GM21390 (cell line): ENCODE results near the gene HES3.

Experiments
- ATAC-seq: cut with Tn5 transposase; IDR thresholded peaks from one replicate; pipeline ENCODE4 v1.9.1; 2021; ENCODE audit not compliant: unreplicated experiment

The HES3 gene

DNA sequence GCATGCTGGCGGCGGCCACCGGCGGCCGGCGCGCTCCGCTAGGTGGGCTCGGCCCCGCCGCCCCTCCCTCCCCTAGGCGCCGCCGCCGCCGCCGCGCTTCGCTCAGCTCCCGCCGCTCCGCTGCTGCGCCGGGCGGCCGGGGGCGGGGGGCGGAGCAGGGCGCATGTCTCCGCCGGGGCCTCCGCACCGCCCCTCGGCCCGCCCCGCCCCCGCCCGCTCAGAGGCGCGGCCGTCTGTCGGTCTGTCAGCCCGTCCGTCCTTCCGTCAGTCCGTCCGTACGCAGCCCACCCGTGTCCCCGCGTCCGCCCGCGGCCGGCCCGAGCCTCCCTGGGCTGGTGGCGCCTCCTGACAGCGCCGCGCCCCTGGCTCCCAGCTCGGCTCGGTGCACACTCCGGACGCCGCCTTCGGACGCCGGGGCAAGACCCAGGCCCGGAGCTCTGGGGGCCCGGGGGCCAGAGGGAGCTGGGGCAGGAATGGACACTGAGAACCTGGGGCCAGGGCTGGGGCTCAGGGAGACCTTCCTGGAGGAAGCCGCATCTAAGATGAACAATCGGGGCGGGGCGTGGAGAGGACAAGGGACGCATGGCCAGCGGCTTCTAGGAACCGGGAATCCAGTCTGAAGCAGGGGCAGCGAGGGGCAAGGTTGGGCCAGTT lies 17.1 kb downstream of the HES3 start, which contains the start of gene GPR153:
GPR153 (minus strand) TSS at position 138 of the 654 bp plus-strand sequence. CDS start 6,193 bp downstream, outside the sequence.
- no peak for ATAC-seq

GRCh38 chr1:6261615-6261995 lies 17.6 kb downstream of the HES3 start:
- ATAC-seq = no peak

- no peak for ATAC-seq
These were observed 18.8 kb downstream of the HES3 start for GRCh38 chr1:6262555-6263420.

- no peak for ATAC-seq
These were observed 19.7 kb downstream of the HES3 start for GRCh38 chr1:6263716-6264115.

DNA sequence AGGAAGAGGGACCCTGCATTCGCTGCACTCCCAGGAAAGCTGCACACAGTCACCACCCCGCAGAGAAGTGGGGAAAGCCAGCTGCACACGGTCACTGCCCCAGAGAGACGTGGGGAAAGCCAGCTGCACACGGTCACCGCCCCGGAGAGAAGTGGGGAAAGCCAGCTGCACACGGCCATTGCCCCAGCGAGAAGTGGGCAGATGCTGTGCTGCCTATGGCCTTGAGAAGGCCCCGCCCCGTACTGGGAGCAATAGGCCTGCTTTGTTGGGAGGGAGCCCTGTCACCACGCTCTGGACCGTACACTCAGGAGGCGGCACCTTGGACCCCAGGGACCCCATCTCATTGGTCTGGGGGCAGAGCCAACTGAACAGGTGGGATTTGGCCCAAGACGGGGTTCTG lies 21.2 kb downstream of the HES3 start:
- no peak for ATAC-seq

GRCh38 chr1:6266641-6267040 lies 22.7 kb downstream of the HES3 start:
- ATAC-seq = no peak

DNA sequence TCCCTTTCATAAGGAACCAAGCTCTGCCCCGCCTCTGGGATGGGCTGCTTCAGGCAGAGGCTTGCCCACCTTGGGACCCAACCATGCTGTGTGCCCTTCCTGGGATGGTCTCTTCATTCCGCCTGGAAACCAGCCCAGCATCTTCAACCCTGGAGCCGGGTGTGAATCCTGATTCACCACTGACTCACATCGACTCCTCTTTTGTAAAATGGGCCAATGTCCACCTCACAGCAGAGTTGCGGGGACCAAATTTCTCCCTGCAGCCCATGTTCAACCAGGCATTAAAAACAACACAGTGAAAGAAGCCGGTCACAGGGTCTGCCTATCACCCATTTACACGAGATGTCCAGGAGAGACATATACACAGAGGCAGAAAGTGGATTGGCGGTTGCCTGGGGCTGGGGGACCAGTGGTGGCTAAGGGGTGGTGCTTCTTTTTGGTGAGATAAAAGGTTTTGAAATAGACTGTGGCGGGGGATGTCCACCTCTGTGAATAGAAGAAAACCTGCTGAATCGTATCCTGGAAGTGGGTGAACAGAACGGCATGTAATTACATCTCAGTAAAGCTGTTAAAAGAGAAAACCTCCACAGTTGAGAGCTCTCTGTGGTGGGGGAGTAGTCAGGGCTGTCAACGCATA lies 23.8 kb downstream of the HES3 start:
- ATAC-seq = no peak

DNA sequence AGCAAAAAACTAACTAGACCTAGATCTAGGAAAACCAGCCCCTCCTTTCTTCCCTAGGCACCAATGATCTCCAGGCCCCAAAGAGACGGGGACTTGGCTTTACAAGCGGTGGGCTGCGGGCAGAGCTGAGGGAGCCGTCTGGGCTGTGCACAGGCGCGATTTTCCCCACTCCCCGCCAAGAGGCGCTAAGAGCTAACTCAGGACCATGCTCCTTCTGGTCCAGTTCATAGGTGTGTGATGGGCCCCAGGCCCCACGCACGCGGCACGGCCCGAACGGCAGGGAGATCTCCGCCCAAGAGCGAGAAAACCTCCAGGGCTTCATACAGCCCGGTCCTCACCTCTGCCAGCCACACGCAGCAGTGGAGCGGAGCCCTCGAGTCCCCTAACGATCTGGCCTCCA lies 24.4 kb downstream of the HES3 start:
- no peak for ATAC-seq

GRCh38 chr1:6269296-6269695 lies 25.3 kb downstream of the HES3 start:
- ATAC-seq = no peak

DNA sequence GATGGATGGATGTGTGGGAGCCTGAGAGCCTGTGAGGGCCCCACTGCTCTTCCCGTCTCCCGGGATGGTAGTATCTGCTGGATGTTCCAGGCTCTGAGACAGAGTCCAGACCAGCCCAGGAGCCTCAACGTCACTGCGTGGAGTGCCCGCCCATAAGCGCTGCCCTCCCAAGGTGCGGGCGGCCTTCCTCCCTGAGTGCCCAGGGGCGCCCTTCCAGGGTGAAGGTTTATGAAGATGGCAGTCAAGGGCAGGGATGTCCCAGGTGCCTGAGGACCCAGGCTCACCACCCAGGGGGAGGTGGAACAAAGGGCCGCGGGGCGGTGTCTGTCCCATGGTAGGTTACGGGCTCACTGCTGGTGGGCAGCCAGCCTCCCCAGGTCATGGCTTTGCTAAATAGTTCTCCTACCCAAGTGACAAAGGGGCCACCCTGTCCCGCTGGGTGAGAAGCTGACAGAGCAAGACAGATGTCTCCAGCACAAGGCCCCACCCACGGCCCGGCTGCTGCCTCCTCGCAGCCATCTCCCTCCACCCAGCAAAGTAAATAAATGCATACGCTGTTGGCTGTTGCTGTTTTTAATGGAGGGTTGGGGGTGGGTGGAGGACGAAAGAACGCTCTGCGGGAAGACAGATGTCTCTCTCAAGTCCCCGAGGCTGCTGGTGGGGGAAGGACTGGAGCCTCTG lies 25.9 kb downstream of the HES3 start:
- no peak for ATAC-seq

DNA sequence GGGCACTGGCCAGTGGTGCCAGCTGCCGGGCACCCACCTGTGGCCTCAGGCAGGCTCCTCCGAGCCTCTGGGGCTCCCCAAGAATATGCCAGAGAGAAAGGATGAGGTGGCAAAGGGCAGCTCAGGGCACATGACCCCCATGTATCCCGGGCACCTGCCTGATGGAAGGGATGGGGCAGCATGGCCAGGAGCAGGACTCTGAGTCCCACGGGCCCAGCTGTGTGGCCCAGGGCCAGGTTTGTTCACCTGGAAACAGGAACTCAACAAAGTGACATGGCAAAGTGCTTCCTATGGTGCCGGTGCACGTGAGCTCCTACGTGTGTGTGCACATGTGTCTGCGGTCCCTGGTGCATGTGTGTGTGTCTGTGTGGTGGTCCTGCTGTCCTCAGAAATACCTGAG lies 26.4 kb downstream of the HES3 start:
- ATAC-seq = no peak

DNA sequence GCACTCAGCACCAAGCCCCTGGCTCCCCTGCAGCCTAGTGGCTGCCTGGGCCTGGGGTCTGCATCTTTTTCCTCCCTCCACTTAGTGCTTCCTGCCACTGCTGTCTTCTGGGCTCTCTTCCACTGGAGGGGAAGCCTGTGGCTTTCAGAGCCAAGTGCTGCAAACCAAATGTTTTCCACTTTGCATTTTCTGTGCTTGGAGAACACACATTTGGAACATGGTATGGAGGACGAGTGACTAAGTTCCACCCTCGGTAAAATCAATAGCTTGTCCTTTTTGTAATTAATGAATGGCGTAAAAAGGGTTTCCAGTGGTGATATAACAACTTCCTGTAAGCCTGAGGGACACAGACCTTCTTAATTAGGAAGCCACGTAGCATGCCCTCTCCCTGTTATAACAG lies 27.0 kb downstream of the HES3 start:
- no peak for ATAC-seq

- ATAC-seq = no peak
These were observed 27.6 kb downstream of the HES3 start for GRCh38 chr1:6271554-6271953.

- no peak for ATAC-seq
These were observed 28.5 kb downstream of the HES3 start for GRCh38 chr1:6272452-6272851.

DNA sequence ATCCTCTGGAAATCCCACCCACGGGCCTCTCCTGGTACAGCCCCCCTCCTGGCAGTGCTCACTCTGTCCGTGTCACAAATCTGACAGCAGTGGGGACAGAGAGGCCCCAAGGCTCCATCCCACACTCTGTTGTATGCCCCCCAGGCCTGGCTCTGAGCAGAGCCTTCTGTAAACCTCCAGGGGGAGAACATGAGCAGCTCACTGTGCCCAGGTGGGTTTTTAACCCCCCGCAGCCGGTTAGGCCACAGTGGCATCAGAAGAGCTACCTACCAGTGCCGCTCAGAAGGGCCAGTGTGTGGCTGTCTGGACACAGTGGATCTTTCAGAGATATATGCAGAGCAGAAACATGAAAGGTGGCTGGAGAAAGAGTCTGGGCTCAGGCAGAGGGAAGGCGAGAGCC lies 28.9 kb downstream of the HES3 start:
- ATAC-seq = no peak

DNA sequence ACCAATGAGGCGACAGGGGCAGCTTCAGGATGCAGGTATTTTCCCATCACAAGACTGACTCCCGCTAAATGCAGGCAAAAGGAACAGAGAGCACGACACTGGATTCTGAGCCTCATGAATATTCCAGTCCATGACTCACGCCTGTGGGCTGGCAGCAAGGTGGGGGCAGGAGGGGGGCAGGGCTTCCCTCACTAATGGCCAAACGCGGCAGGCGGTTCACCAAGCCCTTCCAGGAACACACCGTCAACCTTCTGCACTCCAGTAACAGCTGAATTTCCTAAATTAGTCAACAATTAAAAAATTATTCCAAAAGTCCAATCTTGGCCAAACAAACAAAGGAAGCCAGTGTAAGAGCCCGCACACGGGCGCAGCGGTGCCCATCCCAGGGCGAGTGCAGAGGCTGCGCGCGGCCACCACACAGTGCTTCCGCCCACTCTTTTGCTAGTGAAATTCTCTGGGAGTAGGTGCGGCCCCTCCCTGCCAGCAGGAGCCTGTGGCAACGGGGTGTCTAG lies 29.5 kb downstream of the HES3 start:
- ATAC-seq = no peak

DNA sequence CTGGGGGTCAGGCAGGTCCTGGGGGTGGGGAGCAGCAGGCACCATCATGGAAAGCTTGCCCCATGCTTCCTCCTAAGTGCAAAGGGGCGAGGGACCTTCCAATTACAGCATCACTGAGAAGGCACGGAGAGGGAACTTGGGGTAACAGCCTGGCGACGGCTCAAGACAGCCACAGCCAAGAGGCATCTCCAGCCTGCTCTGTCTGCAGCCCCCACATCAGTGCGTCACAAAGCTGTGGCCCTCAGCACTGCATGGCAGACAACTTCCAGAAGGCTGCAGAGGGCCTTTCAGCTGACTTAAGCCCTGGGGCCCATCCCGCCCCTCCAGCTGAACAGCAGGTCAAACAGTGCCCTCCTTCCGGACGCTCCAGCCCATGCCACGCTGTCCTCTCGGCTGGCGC lies 30.1 kb downstream of the HES3 start:
- no peak for ATAC-seq

GRCh38 chr1:6274622-6275139 lies 30.7 kb downstream of the HES3 start:
- no peak for ATAC-seq

GRCh38 chr1:6275826-6276782 lies 32.1 kb downstream of the HES3 start:
- ATAC-seq = no peak
